Activated naive CD8-positive, alpha-beta T cell treated with anti-CD3 and anti-CD28 coated beads, Interleukin-2, amount 10 ng/mL, durations not matched to agents 7 days and 5 days (primary cell): ENCODE data around the gene PDXK. TPM values are rescaled to one million over a fixed set of nuclear protein-coding genes. Genes with fewer than 3 reads are reported as not detected.
"Not testable (repeated sequence)": the region's sequence is repeated elsewhere in the genome, so short reads cannot be mapped to it uniquely, and the experiment has no call there.

ENCODE experiments used
- ATAC-seq: fragments of 150-1000 bp; cut with Tn5 transposase; one replicate; pipeline ENCODE4 v1.10.0; 2021; ENCODE audit warnings: low read depth, moderate library complexity
- POLR2A ChIA-PET: fragments of 350-600 bp; sonication (Branson Sonifier 250); formaldehyde crosslinking; loops from one replicate; lab custom pipeline; 2021; ENCODE audit warnings: antibody characterized with exemption; lab: Charles Lee
- DNase-seq: peaks from one replicate; pipeline ENCODE4 v3.0.0; 2021
- H3K27ac Mint-ChIP-seq: one replicate; pipeline ENCODE4 v1.8.0; 2022; ENCODE audit warnings: mild to moderate bottlenecking, mixed read lengths
- H3K27me3 Mint-ChIP-seq: one replicate; pipeline ENCODE4 v1.8.0; 2022; ENCODE audit warnings: mild to moderate bottlenecking, moderate library complexity, mixed read lengths
- H3K36me3 Mint-ChIP-seq: one replicate; pipeline ENCODE4 v1.8.0; 2021; ENCODE audit warnings: mild to moderate bottlenecking, mixed read lengths
- H3K4me1 Mint-ChIP-seq: one replicate; pipeline ENCODE4 v1.8.0; 2021; ENCODE audit warnings: mixed read lengths
- H3K4me3 Mint-ChIP-seq: one replicate; pipeline ENCODE4 v1.8.0; 2022; ENCODE audit warnings: mild to moderate bottlenecking, moderate library complexity, mixed read lengths
- H3K9me3 Mint-ChIP-seq: one replicate; pipeline ENCODE4 v1.8.0; 2021; ENCODE audit warnings: mixed read lengths
- total RNA-seq, 2 experiments: library from RNA; stranded (reverse); gene quantifications; one replicate each; pipeline ENCODE4 v1.2.3, GENCODE V29; 2021

The PDXK gene
- total RNA-seq, 2 experiments from 2014 or later, result 96.9 to 101 TPM

GRCh38 chr21:43689556-43690337, 29.2 kb upstream of the PDXK start:
- Mint-ChIP-seq H3K9me3 (no peaks in the 10 kb centered on the region), H3K36me3 (peaks cover 28% of the 10 kb centered on the region), H3K27me3 (no peaks in the 10 kb centered on the region), H3K4me3 (no peak overlapping the region), H3K27ac (no peak overlapping the region), H3K4me1 (peaks cover 2% of the 10 kb centered on the region)
- ATAC-seq, result no peak
- no peak for DNase-seq
- POLR2A ChIA-PET, result no interaction called here

DNA sequence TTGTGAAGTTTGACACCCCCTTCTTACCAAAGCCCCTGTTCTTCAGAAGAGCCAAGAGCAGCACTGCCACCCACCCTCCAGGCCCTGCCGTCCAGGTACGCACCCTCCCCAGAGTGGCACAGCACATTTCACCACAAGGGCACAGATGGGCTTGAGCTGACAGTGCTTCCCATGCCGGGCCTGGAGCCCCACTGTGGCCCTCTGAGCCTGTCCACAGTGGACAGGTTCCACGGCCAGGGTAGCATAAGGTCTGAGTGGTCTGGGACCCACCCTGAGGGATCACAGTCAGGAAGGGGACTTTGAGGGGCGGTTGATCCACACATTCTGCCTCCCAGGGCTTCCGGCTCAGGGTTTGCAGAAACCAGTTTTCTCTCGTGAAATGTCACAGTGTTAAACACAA, 28.6 kb upstream of the PDXK start:
- Mint-ChIP-seq H3K36me3 (peaks cover 27% of the 10 kb centered on the region), H3K27ac (no peak overlapping the region), H3K4me1 (peaks cover 1% of the 10 kb centered on the region), H3K9me3 (no peaks in the 10 kb centered on the region), H3K4me3 (no peak overlapping the region), H3K27me3 (no peaks in the 10 kb centered on the region)
- no peak for ATAC-seq
- POLR2A ChIA-PET, result no interaction called here
- no peak for DNase-seq

DNA sequence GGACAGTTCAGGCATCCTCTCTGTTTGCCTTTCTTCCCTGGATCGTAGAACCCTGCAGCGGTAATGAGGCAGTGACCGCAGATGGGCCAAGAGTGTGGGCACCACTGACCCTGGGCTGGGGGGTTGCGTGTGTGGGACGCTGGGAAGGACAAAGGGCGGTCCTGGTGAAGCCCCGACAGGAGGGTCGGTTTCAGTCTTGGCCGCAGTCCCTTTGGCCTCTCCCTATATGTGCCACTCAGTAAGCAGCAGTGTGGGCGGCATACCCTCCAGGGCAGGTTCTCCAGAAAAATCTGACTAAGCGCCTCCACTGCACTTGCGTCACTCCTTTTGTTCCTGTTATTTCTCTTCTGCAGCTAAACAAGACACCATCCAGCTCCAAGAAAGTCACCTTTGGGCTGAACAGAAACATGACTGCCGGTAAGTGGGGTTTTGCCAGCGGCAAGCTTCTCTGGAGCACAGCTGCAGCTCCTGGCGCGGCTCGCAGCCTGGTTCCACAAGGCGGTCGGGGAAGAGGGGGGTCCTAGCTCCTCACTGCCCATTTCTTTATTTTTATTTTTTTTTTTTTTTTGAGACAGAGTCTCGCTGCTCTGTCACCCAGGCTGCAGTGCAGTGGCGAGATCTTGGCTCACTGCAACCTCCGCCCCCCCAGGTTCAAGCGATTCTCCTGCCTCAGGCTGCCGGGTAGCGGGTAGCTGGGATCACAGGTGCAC, 27.7 kb upstream of the PDXK start:
- Mint-ChIP-seq H3K27me3 (no peaks in the 10 kb centered on the region), H3K36me3 (peaks cover 25% of the 10 kb centered on the region), H3K4me1 (peaks cover 1% of the 10 kb centered on the region), H3K4me3 (no peak overlapping the region), H3K27ac (no peak overlapping the region), H3K9me3 (no peaks in the 10 kb centered on the region)
- DNase-seq, result no peak
- POLR2A ChIA-PET, result interaction anchor here (0.6 kb wide), 1 partner anchor 15 kb away, joined by 4 read pairs; no protein-coding TSS in a partner anchor
- no peak for ATAC-seq

- peaks cover 28% of the 10 kb centered on the region for H3K36me3 Mint-ChIP-seq
- POLR2A ChIA-PET, result interaction anchor here (0.6 kb wide), 1 partner anchor 15 kb away, joined by 4 read pairs; no protein-coding TSS in a partner anchor
Measured at GRCh38 chr21:43691801-43692200, 27.1 kb upstream of the PDXK start.

DNA sequence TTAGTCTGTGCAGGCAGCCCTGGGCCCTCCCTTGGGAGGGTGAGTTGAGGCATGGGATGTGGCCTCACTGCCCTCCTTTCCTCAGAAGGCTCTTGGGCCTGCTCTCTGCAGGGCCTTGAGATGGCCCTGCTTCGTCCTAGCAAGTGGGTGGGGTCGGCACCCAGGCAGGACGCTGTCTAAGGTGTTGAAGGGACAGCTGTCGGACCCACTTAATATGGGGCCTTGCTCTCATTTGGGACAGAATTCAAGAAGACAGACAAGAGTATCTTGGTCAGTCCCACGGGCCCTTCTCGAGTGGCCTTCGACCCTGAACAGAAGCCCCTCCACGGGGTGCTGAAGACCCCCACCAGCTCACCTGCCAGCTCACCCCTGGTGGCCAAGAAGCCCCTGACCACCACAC, 26.0 kb upstream of the PDXK start:
- H3K4me3 Mint-ChIP-seq, result no peak overlapping the region
- DNase-seq (no peak), ATAC-seq (no peak)
- peaks cover 28% of the 10 kb centered on the region for H3K36me3 Mint-ChIP-seq
- no peak overlapping the region for H3K27ac Mint-ChIP-seq
- H3K27me3 Mint-ChIP-seq, result no peaks in the 10 kb centered on the region
- peaks cover 5% of the 10 kb centered on the region for H3K4me1 Mint-ChIP-seq
- POLR2A ChIA-PET, result no interaction called here
- H3K9me3 Mint-ChIP-seq, result no peaks in the 10 kb centered on the region

More at GRCh38 chr21:43691801-43692200, 27.1 kb upstream of the PDXK start:
- no peak overlapping the region for H3K27ac Mint-ChIP-seq
- peaks cover 2% of the 10 kb centered on the region for H3K4me1 Mint-ChIP-seq
- H3K9me3 Mint-ChIP-seq, result no peaks in the 10 kb centered on the region
- H3K27me3 Mint-ChIP-seq, result no peaks in the 10 kb centered on the region
- no peak for ATAC-seq
- no peak overlapping the region for H3K4me3 Mint-ChIP-seq
- no peak for DNase-seq

GRCh38 chr21:43693981-43694380, 24.9 kb upstream of the PDXK start:
- Mint-ChIP-seq H3K27me3 (no peaks in the 10 kb centered on the region), H3K4me3 (no peak overlapping the region), H3K36me3 (peaks cover 28% of the 10 kb centered on the region), H3K27ac (no peak overlapping the region), H3K4me1 (peaks cover 5% of the 10 kb centered on the region), H3K9me3 (no peaks in the 10 kb centered on the region)
- ATAC-seq (no peak), DNase-seq (no peak)
- POLR2A ChIA-PET, result no interaction called here

DNA sequence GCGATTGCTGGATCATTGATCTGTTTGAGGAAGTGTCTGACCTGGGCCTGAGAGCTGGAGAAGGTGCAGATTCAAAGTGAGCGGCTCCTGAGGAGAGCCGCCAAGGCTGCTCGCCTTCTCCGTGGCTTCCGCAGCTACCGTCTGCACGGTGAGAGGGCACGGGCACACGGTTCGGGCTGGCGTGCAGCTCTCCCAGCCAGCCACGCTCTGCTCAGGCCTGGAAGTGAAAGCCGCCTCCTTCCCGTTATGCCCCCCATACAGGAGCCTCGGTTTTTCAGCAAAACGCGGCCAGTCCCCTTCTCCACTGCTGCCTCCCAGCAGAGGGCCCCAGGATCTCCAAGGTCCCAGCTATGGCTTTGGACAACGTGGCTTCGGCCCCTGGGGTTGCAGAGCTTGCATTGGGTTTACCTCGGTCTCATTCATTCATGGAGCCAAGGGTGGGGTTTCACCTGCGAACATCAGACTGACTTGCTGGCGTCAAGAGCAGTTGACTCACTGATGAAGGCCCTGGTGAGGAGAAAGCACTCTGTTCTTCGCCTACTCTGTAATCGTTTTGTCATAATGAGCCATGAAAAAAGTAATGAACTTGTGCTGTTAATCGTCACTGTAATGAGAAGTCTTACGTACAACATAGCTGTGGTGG, 24.4 kb upstream of the PDXK start:
- DNase-seq, result no peak
- H3K36me3 Mint-ChIP-seq, result peaks cover 28% of the 10 kb centered on the region
- POLR2A ChIA-PET, result no interaction called here

GRCh38 chr21:43696214-43696613, 22.7 kb upstream of the PDXK start:
- no peak overlapping the region for H3K27ac Mint-ChIP-seq
- POLR2A ChIA-PET, result no interaction called here
- no peak overlapping the region for H3K4me3 Mint-ChIP-seq
- no peaks in the 10 kb centered on the region for H3K9me3 Mint-ChIP-seq
- H3K4me1 Mint-ChIP-seq, result peaks cover 5% of the 10 kb centered on the region
- DNase-seq (no peak), ATAC-seq (no peak)
- H3K36me3 Mint-ChIP-seq, result peaks cover 22% of the 10 kb centered on the region
- H3K27me3 Mint-ChIP-seq, result no peaks in the 10 kb centered on the region

More for the DNA sequence above, 24.4 kb upstream of the PDXK start:
- H3K4me3 Mint-ChIP-seq, result no peak overlapping the region
- H3K27ac Mint-ChIP-seq, result no peak overlapping the region
- peaks cover 5% of the 10 kb centered on the region for H3K4me1 Mint-ChIP-seq
- ATAC-seq, result no peak
- no peaks in the 10 kb centered on the region for H3K27me3 Mint-ChIP-seq
- no peaks in the 10 kb centered on the region for H3K9me3 Mint-ChIP-seq

DNA sequence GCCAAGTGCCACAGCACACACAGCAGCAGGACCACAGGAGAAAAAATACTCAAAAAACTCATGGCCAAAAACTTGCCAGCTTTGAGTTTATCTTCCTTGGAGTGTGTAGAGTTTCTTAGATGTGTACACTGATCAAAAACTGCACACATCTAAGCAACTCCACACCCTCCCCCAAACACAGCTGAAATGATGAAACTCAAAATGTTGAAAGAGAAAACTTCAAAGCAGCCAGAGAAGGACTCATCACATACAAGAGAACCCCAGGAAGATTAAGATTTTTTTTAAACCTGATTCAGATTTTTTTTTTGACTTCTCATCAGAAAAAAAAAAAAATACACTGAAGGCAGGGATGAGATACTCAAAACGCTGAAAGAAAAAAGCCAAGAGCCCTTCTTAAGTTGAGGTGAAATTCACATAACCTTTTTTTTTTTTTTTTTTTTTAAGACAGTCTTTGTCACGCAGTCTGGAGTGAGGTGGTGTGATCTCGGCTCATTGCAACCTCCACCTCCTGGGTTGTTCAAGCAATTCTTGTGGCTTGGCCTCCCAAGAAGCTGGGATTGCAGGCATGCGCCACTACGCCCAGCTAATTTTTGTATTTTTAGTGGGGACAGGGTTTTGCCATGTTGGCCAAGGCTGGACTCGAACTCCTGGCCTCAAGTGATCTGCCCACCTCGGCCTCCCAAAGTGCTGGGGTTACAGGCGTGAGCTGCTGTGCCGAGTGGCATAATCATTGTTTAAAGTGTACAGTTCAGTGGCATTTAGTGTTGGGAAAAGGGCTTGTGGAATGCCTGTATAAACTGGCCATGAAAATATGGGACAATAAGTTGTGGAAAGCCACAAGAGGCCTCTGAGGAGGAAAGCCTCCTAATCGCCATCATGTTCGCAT, 20.9 kb upstream of the PDXK start:
- peaks cover 19% of the 10 kb centered on the region for H3K36me3 Mint-ChIP-seq
- POLR2A ChIA-PET, result no interaction called here
- DNase-seq, result no peak
- H3K27me3 Mint-ChIP-seq, result no peaks in the 10 kb centered on the region
- H3K27ac Mint-ChIP-seq, result peak overlapping the region; percentile 75
- peak; percentile 51 for ATAC-seq
- H3K9me3 Mint-ChIP-seq, result no peaks in the 10 kb centered on the region
- no peak overlapping the region for H3K4me3 Mint-ChIP-seq
- H3K4me1 Mint-ChIP-seq, result peaks cover 9% of the 10 kb centered on the region

GRCh38 chr21:43699492-43699777, 19.5 kb upstream of the PDXK start:
- H3K9me3 Mint-ChIP-seq, ATAC-seq, POLR2A ChIA-PET, DNase-seq, H3K27me3 Mint-ChIP-seq, H3K27ac Mint-ChIP-seq, H3K4me3 Mint-ChIP-seq: not testable (repeated sequence)
- H3K4me1 Mint-ChIP-seq, result peaks cover 12% of the 10 kb centered on the region
- peaks cover 13% of the 10 kb centered on the region for H3K36me3 Mint-ChIP-seq

DNA sequence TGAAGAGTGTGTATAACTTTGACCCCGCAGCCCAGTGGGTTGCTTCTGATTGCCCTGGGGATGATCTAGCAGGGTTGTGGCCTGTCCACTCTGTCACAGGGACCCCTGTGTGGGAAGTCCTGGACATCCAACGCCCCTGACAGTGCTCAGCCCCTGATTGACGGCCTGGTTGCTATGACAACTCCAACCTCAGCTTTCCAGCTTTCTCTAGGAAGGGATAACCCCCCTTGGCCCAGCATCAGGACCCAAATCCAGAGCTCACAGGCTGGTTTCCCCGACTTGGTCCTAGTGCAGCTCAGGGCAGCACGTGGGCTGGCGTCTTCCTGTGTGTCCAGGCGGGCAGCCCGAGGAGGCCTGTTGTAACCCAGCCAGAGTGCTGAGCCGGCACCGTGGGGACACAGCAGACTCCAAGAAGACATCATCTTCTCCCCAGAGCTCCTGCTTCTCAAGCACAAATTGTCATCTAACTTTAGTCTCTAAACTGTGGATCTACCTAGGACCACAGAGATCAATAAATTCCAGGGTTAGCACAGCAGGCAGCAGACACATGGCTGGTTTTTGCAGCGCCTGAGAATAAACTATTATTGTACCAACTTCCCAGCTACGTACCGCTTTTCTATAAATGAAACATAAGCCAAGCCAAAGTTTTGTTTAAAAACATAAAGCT, 18.9 kb upstream of the PDXK start:
- POLR2A ChIA-PET, result no interaction called here
- H3K4me3 Mint-ChIP-seq, result no peak overlapping the region

DNA sequence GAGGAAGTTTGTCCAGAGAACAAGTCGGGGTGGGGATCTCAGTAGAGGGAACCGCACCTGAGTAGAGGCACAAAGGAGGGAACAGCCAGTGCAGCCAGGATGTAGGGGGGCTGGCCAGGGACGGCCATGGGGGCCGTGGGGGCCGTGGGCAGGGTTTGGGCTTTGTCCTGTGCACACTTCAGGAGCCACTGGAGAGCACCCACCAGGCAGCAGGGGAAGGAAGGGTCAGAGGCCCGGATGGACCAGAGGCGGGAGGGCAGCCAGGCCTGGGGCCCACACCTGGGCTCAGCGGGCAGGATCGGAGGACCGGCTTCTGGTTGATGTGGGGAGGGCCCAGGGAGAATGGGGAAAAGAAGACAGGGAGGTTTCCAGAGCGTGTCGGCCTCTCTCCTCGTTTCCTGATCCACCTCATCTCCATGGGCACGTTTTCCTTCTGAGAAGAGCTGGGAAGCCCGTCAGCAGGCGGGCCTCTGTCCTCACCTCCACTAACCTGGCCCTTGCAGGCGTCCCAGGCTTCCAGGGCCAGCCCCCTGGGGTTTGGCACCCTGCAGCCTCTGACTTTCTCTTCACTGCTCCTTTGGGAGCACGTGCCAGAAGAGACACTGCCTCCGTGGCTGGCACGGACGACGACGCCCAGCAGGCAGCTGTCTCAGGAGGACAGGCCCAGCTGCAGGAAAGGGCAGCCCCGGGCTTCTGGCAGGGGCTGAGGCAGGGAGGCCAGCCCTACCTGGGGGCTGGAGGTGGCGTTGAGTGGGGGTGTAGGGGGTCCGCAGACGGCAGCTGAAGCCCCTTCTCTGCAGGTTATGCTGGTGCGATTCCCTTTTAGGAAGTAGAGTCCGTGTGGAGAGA, 16.8 kb upstream of the PDXK start:
- no peak overlapping the region for H3K27ac Mint-ChIP-seq
- H3K4me1 Mint-ChIP-seq, result peaks cover 9% of the 10 kb centered on the region
- DNase-seq (no peak), ATAC-seq (no peak)
- no peaks in the 10 kb centered on the region for H3K9me3 Mint-ChIP-seq
- H3K36me3 Mint-ChIP-seq, result peaks cover 3% of the 10 kb centered on the region
- POLR2A ChIA-PET, result no interaction called here
- no peak overlapping the region for H3K4me3 Mint-ChIP-seq
- H3K27me3 Mint-ChIP-seq, result no peaks in the 10 kb centered on the region

More for the DNA sequence above, 18.9 kb upstream of the PDXK start:
- Mint-ChIP-seq H3K27ac (no peak overlapping the region), H3K9me3 (no peaks in the 10 kb centered on the region), H3K36me3 (peaks cover 11% of the 10 kb centered on the region), H3K27me3 (no peaks in the 10 kb centered on the region), H3K4me1 (peaks cover 12% of the 10 kb centered on the region)
- no peak for DNase-seq
- no peak for ATAC-seq
